Activated CD8-positive, alpha-beta T cell treated with anti-CD3 and anti-CD28 coated beads for 36 hours (primary cell): ENCODE data around the gene GNL2. TPM values are rescaled to one million over a fixed set of nuclear protein-coding genes. Genes with fewer than 3 reads are reported as not detected.

ENCODE experiments used
- ATAC-seq: fragments of 200-7000 bp; cut with Tn5 transposase; one replicate; pipeline ENCODE4 v1.10.0; 2021; ENCODE audit warnings: mild to moderate bottlenecking, moderate library complexity
- CTCF ChIA-PET: fragments of 350-600 bp; sonication (Branson Sonifier 250); formaldehyde crosslinking; loops from one replicate; lab custom pipeline; 2021; ENCODE audit warnings: antibody characterized with exemption; lab: Charles Lee
- POLR2A ChIA-PET: fragments of 350-600 bp; sonication (Branson Sonifier 250); formaldehyde crosslinking; loops from one replicate; lab custom pipeline; 2021; ENCODE audit warnings: antibody characterized with exemption; lab: Charles Lee
- DNase-seq: peaks from one replicate; pipeline ENCODE4 v3.0.0-alpha.2; 2020
- H3K27ac Mint-ChIP-seq: one replicate; pipeline ENCODE4 v1.8.0; 2021; ENCODE audit warnings: mild to moderate bottlenecking, mixed read lengths
- H3K27me3 Mint-ChIP-seq: one replicate; pipeline ENCODE4 v1.8.0; 2021; ENCODE audit warnings: mixed read lengths
- H3K36me3 Mint-ChIP-seq: one replicate; pipeline ENCODE4 v1.8.0; 2021; ENCODE audit warnings: low read depth, mixed read lengths
- H3K4me1 Mint-ChIP-seq: one replicate; pipeline ENCODE4 v1.8.0; 2021; ENCODE audit warnings: low read depth, mixed read lengths
- H3K4me3 Mint-ChIP-seq: one replicate; pipeline ENCODE4 v1.8.0; 2021; ENCODE audit warnings: mild to moderate bottlenecking, moderate library complexity, mixed read lengths
- H3K9me3 Mint-ChIP-seq: one replicate; pipeline ENCODE4 v1.8.0; 2021; ENCODE audit warnings: mixed read lengths
- intact Hi-C: fragments of 100-400 bp; cut with micrococcal nuclease; formaldehyde crosslinking; loops from one replicate; pipeline ENCODE4 v1.10.0; 2022
- total RNA-seq, 2 experiments: library from RNA; stranded (reverse); gene quantifications; one replicate each; pipeline ENCODE4 v1.2.3, GENCODE V29; 2021
- TF ChIP-seq, protein P1 (sequence below): fragments of 200-600 bp; IDR thresholded peaks from one replicate; pipeline ENCODE4 v1.8.0; 2022; ENCODE audit warnings: antibody characterized with exemption, mild to moderate bottlenecking

GNL2 gene
- total RNA-seq, 2 experiments from 2014 or later, result 76.4 to 77.8 TPM

DNA sequence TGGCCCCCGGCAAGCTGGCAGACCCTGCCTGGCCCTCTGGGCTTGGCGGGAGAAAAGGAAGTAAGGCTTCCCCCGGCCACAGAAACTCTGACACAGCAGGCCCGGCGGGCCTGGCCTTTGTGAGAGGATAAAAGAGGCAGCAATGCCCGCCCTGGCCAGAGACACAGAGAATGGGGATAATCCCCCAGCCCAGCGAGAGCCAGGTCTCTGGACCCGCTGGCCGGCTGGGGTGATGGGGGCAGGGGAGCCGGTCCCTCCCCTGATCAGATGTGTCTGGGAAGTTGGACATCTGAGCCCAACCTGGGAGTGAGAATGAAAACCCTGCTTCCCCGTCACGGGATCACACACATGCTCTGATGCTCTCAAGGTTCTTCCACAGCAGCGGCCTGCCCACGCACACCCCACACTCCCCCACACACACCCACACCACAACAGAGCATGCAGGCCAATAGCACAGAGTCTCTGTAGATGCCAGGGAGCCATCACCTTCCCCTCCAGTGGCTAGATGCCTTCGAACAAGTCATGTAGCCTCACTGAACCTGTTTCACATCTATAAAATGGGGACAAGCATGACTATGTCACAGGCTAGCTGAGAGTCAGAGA lies 34.8 kb upstream of the GNL2 start:
- TF ChIP-seq, protein P1, sequence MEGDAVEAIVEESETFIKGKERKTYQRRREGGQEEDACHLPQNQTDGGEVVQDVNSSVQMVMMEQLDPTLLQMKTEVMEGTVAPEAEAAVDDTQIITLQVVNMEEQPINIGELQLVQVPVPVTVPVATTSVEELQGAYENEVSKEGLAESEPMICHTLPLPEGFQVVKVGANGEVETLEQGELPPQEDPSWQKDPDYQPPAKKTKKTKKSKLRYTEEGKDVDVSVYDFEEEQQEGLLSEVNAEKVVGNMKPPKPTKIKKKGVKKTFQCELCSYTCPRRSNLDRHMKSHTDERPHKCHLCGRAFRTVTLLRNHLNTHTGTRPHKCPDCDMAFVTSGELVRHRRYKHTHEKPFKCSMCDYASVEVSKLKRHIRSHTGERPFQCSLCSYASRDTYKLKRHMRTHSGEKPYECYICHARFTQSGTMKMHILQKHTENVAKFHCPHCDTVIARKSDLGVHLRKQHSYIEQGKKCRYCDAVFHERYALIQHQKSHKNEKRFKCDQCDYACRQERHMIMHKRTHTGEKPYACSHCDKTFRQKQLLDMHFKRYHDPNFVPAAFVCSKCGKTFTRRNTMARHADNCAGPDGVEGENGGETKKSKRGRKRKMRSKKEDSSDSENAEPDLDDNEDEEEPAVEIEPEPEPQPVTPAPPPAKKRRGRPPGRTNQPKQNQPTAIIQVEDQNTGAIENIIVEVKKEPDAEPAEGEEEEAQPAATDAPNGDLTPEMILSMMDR, result no peak
- peaks cover 3% of the 10 kb centered on the region for H3K4me1 Mint-ChIP-seq
- no peak overlapping the region for H3K27ac Mint-ChIP-seq
- ATAC-seq (no peak), DNase-seq (no peak)
- peaks cover 65% of the 10 kb centered on the region for H3K27me3 Mint-ChIP-seq
- no peaks in the 10 kb centered on the region for H3K36me3 Mint-ChIP-seq
- ChIA-PET POLR2A (no interaction called here), CTCF (interaction anchor here (1.0 kb wide), 1 partner anchor 51 kb away, joined by 3 read pairs; no protein-coding TSS in a partner anchor)
- H3K4me3 Mint-ChIP-seq, result no peak overlapping the region
- no peaks in the 10 kb centered on the region for H3K9me3 Mint-ChIP-seq
- intact Hi-C loops, result no loop called here

GRCh38 chr1:37629726-37630425 lies 34.1 kb upstream of the GNL2 start:
- H3K27ac Mint-ChIP-seq, result no peak overlapping the region
- POLR2A ChIA-PET, result interaction anchor here (1.2 kb wide), 1 partner anchor 49 kb away, joined by 3 read pairs; no protein-coding TSS in a partner anchor
- H3K4me3 Mint-ChIP-seq, result no peak overlapping the region
- TF ChIP-seq, protein P1, result no peak
- intact Hi-C loops, result no loop called here
- H3K9me3 Mint-ChIP-seq, result no peaks in the 10 kb centered on the region
- peaks cover 64% of the 10 kb centered on the region for H3K27me3 Mint-ChIP-seq
- no peaks in the 10 kb centered on the region for H3K36me3 Mint-ChIP-seq
- CTCF ChIA-PET, result interaction anchor here (1.3 to 1.6 kb wide), 2 partner anchors 27 to 52 kb away, joined by 3 to 5 read pairs; no protein-coding TSS in a partner anchor
- H3K4me1 Mint-ChIP-seq, result no peaks in the 10 kb centered on the region
- DNase-seq (no peak), ATAC-seq (no peak)

DNA sequence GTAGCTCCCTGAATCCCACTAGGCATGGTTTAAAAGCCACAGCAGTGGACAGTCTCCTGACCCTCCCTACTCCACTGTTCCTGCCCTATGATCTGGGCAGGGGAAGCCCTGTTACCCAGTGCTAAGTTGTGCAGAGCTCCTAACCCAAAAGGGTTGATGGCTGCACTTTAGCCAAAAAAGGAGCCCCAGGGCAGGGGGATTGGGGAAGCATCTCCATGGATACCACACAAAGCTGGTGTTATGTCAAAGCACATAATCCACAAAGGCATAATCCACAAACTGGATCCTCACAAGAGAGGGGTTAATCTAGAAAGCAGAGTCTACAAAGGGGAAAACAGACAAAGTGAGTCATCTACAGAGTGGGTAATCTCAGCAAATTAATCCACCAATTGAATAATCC lies 33.3 kb upstream of the GNL2 start:
- DNase-seq, result no peak
- intact Hi-C loops, result no loop called here
- TF ChIP-seq, protein P1, result no peak
- Mint-ChIP-seq H3K27ac (no peak overlapping the region), H3K4me1 (no peaks in the 10 kb centered on the region), H3K36me3 (no peaks in the 10 kb centered on the region), H3K9me3 (no peaks in the 10 kb centered on the region), H3K4me3 (no peak overlapping the region), H3K27me3 (peaks cover 61% of the 10 kb centered on the region)
- POLR2A ChIA-PET, result interaction anchor here (1.0 to 1.2 kb wide), 2 partner anchors 44 to 50 kb away, joined by 3 read pairs; no protein-coding TSS in a partner anchor
- no peak for ATAC-seq
- CTCF ChIA-PET, result interaction anchor here (1.3 to 1.6 kb wide), 2 partner anchors 26 to 53 kb away, joined by 3 to 5 read pairs; no protein-coding TSS in a partner anchor

DNA sequence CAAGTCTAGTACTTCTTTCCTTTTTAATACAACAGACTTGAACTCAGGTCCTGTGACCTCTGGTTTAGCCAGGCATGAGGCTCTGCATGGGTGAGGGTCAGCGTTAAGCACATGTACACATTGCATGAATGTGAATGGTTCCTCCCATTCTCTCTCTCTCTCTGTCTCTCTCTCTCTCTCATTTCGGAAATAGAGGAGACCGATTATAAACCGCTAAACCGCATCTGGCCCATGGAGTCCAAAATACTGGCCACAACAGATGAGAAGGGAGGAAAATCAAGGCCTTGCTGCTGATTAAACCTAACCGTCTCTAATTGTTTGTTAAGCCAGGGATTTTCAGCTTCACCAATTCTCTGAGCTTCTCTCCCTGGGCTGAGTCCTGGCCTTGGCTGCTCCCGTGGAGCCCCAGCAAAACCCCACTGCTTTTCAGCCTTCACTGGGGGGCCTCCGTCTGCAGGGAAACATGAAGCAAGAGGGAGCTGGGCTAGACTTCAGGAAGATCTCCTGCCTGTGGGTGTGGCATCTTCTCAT lies 32.4 kb upstream of the GNL2 start:
- DNase-seq (no peak), ATAC-seq (no peak)
- ChIA-PET CTCF (no interaction called here), POLR2A (no interaction called here)
- TF ChIP-seq, protein P1, result no peak
- Mint-ChIP-seq H3K27me3 (peaks cover 53% of the 10 kb centered on the region), H3K4me3 (no peak overlapping the region), H3K4me1 (no peaks in the 10 kb centered on the region), H3K36me3 (no peaks in the 10 kb centered on the region), H3K27ac (no peak overlapping the region), H3K9me3 (no peaks in the 10 kb centered on the region)
- intact Hi-C loops, result no loop called here
